HT1080 (cell line): ENCODE measurements around the gene ALDH3A1. TPM values are rescaled to one million over a fixed set of nuclear protein-coding genes. Genes with fewer than 3 reads are reported as not detected.

Experiments
- DNase-seq: peaks from one replicate; pipeline ENCODE4 v3.0.0-alpha.2; 2015; ENCODE audit warnings: low read depth
- total RNA-seq: library from RNA; depleted of rRNA; stranded (reverse); fragments of >200 nt; shearing (Covaris generic); gene quantifications from 2 replicates; pipeline ENCODE4 v1.2.3, GENCODE V29; 2014; rRNA removed

ALDH3A1 gene
- total RNA-seq, 1 experiment from 2014 or later: 0.85 TPM

DNA sequence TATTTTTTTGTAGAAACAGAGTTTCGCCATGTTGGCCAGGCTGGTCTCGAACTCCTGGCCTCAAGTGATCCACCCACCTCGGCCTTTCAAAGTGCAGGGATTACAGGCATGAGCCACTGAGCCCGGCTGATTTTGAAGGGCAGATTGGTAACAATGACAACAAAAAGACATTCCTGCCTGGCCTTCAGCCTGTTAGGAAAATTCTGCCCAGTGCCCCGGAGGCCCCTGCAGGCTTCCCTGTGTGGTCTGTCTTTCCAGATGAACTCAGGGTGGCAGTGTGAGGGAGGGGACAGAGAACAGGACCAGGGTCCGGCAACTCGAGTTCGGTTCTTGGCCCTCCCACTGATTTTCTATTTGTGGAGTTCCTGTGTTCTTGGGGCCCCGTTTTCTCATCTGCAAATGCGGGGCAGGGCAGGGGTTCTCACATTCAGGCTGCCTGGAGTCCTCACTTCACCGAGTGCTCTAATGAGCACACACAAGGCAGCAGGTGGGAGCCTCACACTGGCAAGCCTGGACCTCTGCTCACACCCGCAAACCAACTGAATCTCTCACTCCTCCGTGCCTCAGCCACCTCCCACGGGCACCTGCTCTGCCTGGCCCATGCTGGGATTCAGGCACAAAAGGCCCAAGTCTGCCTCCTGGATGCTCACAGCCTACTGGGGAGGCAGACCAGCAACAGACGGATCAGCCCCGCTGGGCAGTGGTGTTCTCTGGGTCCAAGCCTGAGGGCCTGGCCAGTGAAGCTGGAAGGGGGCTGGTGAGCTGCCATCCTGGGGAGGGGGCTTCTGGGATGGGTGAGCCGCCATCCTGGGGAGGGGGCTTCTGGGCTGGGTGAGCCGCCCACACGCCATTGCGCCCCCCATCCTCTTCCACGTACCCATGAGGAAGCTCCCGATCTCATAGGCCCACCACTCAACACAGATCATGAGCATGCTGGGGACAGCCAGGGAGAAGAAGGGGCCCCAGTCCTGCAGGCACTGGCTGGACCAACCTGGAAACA lies 42.0 kb downstream of the ALDH3A1 start:
- no peak for DNase-seq

DNA sequence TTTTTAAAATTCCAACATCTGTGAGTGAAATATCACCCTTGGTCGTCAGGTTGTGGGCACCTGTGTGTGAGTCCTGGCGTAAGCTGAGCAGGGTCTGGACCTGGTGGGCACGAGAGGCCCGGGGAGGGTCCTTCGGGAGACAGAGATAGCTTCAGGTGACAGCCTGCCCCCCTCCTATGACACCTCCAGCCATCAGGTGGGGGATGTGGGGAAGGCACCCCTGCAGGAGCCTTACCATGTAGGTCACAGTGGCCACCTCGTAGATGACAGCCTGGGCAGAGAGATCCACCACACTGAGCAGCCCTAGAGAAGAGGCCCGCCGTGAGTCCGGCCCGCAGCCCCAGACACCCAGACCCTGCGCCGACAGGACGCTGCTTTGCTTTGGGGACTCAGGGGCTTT lies 42.9 kb downstream of the ALDH3A1 start:
- no peak for DNase-seq

DNA sequence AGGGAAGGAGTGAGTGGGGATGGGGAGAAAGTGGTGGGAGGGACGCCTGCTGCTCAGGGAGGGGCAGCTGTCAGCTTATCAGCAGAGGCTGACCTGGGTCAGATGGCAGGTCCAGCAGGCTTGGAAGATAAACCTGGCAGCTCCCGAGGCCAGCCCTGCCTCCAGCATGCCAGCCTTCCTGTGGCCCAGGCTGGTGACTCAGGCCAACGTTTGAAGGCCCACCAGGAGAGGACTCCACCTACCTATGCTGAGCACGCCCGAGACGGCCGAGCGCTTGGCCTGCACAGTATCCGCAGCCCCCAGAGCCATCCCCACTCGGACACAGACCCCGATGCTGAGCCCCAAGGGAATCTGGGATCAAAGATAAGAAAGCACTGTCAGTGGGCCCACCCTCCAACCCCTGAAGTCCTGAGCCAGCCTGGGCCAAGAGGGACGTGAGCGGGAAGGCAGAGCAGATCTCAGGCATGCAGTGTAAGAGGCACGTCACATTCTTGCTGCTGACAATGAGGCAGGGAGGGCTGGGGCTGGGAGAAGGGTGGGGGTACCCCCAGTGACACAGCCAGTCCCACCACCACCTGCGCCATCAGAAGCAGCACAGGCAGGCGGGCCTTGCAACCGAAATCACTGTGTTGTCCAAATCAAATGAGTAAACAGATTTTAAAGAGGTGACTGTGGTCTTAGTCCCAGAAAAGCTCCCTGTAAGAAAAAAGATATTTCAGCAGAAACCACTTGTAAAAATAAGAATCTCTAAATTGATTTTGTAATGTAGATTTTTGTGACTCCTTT lies 44.1 kb downstream of the ALDH3A1 start:
- no peak for DNase-seq

DNA sequence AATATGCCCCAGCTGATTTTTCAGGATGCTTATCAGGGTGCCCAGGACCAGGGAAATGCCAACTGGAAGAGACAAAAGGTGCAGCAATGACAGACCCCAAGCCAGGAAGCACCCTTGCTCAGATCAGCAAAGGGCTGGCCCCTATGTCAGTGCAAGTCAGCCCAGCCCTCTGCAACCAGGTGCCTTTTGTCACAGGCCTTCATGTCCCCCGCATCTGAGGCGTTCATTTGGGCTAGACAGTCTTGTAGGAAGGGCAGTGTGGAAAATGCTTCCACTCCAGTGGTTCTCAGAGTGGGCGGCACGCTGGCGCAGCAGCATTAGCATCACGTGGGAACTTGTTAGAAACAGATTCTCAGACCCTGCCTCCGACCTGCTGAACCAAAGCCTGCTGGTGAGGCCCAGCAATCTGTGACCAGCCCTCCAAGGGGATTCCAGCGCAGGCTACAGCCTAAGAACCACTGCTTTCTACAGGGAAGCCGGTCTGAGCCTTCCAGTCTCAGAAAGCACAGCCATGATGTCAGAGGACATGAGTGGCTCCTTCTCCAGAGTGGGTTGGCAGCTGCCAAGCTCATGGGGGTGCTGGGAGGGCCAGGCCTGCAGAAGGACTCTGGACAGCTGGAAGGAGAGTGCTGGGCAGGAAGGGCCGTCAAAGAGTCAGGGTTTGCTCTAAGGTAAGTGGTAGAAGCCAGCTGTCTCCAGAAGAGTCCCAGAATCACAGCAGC lies 44.8 kb downstream of the ALDH3A1 start:
- DNase-seq: no peak

DNA sequence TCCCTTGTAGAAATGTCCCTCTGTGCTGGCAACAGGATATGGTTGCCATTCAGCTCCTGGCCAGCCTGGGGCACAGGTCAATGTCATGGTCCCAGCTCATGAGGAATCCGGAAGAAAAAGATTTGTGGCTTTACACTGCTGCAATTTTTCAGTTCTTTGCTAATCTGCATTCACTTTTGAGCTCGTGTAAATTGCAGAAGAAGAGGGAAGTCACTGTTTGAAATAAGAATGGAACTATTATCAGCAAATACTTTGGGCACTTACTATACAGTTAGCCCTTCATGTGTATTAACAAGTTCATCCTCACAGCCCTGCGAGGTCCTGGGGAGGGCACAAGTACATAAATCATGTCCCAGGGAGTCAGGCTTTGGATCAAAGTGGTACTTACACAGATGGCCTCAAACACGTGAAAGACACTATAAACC lies 45.9 kb downstream of the ALDH3A1 start:
- no peak for DNase-seq

Other genes starting within 250 kb of the ALDH3A1 start
- not detected in 2 replicates for gene SLC47A1, start 214.4 kb downstream of the ALDH3A1 start, total RNA-seq
- gene ALDH3A2, start 99.5 kb downstream of the ALDH3A1 start, total RNA-seq: 34.3 and 60.4 TPM in 2 replicates
- not detected in 2 replicates for gene SLC47A2, start 31.7 kb downstream of the ALDH3A1 start, total RNA-seq
- 1.9 and 4.9 TPM in 2 replicates for gene ULK2, start 119.6 kb upstream of the ALDH3A1 start, total RNA-seq
- gene AKAP10, start 229.5 kb upstream of the ALDH3A1 start, total RNA-seq: 15.4 and 15.9 TPM in 2 replicates